Measurements from ENCODE around the gene PRM2.

PRM2 gene

DNA sequence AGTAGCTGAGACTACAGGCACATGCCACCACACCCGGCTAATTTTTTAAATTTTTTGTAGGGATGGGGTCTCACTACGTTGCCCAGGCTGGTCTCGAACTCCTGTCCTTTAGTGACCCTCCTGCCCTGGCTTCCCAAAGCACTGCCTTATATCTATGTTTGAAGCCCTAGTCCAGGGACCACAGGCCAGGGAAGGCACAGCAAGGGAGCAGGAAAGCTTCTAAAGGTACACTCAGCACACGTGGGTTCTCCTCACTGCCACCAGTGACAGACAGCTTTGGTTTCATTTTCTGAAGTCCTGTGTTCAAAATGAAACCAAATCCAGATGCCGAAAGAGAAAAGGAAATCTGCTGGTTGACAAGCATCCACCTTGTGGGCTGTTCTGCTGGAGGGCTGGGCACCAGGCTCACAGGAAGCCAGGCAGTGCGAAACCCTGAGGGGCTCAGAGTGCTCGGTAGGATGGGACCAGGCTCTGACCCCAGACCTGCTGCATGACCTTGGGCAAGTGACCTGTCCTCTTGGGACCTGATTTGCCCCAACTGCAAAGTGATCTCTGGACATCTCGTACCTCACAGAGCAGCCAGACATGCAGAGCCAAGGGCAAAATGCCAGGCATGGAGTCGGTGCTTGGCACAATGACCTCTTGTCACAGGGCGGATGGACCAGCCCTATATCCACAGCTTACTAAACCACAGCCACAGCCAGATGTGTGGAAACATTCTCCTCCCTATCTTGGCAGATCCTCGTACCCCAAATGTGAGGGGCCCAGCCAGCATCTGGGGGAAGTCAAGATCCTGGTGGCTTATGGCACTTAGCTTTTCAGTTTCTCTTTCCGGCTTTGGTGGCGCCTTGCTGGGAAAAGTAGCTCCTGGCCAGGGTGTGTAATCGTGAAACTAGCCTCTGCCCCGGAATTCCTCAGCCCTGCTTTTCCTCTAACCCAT, 17.5 kb downstream of the PRM2 start:
- DNase-seq = no peak

DNA sequence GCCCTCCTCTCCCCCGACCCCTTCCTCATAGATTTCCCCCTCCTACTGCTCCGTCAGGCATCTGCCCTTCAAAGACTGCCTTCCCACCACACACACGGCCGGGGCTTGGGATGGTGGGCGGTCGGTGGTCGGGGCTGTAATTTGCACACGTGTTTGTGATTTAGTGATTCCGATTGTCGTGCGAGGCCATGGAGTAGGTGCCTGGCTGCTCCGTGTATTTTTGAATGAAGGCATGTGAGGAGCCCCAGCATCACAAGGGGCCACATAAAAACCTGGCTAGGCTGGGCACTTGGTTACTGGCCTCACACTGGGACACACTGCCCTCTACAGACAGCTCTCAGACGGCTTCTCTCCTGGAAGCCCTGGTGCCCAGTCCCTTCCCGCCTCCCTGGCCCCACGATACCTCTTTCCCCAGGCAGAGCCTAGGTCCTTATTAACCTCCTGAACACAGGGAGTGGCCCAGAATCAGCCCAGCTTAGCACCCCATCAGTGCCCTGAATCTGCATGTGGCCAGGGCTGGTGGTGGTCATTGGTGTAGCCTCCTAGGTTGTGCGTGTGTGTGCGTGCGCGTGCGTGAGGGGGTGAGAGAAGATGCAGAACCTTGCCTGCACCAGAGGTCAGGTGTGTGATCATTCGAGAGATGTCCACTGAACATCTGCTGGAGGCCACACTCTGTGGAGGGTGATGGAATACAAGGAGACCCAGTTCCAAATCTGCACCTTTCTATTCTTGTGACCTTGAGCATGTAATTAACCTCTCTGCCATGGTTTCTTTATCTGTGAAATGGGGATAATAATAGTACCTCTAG, 18.9 kb downstream of the PRM2 start:
- peak; percentile 46 to 52 for DNase-seq

- no peak for DNase-seq
These were observed 19.6 kb downstream of the PRM2 start for GRCh38 chr16:11256661-11257130.

- peak; percentile 81 to 84 for DNase-seq
These were observed 20.3 kb downstream of the PRM2 start, which contains the start of gene SOCS1 for GRCh38 chr16:11255737-11256660. Gene SOCS1, minus strand, starts transcription at chr16:11256204. Its CDS starts 726 bp downstream, at chr16:11255478.

DNA sequence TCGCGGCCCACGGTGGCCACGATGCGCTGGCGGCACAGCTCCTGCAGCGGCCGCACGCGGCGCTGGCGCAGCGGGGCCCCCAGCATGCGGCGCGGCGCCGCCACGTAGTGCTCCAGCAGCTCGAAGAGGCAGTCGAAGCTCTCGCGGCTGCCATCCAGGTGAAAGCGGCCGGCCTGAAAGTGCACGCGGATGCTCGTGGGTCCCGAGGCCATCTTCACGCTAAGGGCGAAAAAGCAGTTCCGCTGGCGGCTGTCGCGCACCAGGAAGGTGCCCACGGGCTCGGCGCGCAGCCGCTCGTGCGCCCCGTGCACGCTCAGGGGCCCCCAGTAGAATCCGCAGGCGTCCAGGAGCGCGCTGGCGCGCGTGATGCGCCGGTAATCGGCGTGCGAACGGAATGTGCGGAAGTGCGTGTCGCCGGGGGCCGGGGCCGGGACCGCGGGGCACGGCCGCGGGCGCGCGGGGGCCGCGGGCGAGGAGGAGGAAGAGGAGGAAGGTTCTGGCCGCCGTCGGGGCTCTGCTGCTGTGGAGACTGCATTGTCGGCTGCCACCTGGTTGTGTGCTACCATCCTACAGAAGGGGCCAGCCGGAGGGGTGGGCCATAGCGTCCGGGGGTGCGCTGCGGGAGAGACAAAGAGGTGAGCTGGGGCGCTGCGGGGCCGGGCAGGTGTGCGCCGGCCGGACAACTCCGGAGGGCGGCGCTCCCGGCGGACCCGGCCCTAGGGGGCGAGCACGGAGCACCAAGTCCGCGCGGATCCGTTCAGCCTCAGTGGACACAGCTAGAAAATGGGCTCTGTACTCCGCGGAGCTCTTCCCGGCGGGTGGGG, 21.2 kb downstream of the PRM2 start:
- peak; percentile 52 to 53 for DNase-seq

GRCh38 chr16:11253995-11254912, 22.0 kb downstream of the PRM2 start:
- no peak for DNase-seq

- DNase-seq = peak; percentile 36 to 42
These were observed 23.0 kb downstream of the PRM2 start for GRCh38 chr16:11253009-11253994.

DNA sequence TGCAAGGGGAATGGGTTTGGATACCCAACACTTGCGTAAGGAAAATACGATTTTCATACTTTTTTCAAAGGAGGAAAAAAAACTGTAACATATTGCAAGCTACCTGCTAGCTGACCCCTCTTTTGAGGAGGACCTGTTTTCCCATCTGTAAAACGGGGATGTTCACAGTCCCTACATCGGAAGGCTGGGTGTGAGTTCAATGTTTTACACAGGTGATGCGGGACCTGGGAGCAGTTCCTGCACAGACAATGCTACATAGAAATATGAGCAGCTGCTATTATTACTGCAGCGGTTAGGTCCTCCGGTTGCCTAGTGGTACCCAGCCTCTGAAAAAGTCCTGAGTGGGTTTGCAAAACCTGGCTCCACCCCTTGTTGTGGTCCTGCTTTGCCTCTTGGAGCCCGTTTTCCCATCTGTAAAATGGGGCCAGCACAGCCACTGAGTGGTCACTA, 23.8 kb downstream of the PRM2 start:
- no peak for DNase-seq

GRCh38 chr16:11251525-11252481, 24.5 kb downstream of the PRM2 start:
- DNase-seq = peak; percentile 80

DNA sequence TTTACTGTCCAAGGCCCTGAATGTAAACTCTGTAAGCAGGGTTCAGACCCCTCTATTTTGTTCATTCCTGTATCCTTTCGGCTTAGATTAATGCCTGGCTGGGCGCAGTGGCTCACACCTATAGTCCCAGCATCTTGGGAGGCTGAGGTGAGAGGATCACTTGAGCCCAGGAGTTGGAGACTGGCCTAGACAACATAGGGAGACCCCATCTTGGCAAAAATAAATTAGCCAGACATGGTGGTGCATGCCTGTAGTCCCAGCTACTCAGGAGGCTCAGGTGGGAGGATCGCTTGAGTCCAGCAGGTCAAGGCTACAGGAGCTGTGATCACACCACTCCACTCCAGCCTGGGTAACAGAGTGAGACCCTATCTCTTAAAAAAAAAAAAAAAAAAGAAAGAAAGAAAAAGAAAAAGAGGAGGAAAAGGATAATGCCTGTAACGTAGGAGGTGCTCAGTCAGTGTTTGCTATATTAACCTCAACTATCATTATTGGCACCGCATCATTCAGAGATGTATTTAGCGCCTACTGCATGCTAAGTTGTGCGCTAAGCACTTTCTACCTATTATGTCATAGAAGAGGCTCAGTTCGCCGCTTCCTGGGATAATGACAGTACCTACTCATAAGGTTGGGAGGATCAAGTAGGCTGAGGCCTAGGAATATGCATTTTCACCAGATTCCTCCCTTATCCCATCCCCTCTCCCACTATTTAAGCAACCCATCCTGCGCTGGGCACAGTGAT, 25.3 kb downstream of the PRM2 start:
- DNase-seq = no peak

DNA sequence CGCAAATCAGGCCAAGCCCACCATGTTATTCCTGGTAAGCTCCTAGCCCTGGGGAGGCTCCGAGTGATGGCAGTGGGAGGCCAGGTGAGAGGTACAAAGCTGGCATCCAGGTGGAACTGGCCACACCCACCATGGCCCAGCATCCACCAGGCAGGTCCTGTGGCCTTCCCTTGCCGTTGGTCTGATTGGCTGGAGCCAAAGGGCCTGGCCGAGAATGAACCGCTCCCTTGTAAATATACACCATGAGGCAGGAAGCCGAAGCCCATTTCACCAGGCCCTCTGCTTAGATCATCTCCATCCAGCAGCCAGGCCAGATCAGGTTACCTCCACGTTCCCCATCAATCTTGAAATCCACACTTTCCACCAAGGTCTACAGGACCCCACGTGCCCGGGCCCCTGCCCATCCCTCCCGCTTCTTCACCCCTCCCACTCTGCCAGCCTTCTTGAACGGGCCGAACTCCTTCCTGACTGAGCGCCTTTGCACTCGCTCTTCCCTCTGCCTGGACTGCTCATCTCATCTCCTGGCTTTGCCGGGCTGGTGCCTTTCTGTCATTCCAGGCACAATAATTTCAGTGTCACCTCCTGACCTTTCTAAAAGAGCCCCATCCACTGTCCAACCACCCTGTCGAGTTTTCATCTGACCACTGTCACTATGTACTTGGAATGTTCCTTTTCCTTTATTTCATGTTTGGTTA, 26.0 kb downstream of the PRM2 start:
- DNase-seq = no peak

DNA sequence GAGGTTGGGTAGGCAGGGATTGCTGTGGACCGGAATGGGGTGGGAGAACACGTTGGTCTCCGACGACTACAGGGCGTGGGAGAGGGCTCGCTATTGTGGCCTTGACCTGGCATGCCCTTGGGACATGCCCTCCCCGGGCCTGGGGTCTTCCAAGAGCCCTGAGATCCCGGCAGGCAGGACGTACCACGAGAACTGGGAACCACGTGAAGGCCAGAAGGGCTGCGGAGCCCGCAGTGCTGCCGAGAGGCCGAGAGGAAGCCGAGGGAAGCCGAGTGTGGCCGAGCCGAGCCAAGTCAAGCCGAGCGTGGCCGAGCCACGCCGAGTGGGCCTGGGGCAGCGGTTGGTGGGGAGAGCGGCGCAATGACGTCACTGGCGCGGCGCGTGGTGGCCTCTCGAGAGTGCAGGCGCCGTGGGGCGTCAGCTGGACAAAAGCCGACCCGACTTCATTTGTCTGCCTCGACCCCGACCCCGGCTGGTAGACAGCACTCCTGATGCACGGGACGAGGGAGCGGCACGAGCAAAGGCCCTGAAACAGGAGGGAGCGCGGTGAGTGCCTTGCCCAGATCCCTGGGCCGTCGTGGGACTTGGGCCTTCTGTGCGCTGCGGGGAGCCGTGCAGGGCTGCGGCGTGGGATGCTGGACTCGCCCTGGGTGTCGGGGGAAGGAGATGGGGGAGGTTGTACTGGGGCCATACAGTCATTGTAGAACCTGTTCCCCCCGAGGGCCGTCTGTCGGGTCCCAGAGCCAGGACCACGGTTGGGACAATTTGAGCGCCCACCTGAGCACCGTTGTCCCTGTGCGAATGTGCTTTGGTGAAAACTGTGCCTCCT, 26.8 kb downstream of the PRM2 start:
- DNase-seq = no peak

GRCh38 chr16:11248133-11248532, 28.1 kb downstream of the PRM2 start:
- DNase-seq = no peak

- no peak for DNase-seq
These were observed 30.3 kb downstream of the PRM2 start for GRCh38 chr16:11245988-11246387.

DNA sequence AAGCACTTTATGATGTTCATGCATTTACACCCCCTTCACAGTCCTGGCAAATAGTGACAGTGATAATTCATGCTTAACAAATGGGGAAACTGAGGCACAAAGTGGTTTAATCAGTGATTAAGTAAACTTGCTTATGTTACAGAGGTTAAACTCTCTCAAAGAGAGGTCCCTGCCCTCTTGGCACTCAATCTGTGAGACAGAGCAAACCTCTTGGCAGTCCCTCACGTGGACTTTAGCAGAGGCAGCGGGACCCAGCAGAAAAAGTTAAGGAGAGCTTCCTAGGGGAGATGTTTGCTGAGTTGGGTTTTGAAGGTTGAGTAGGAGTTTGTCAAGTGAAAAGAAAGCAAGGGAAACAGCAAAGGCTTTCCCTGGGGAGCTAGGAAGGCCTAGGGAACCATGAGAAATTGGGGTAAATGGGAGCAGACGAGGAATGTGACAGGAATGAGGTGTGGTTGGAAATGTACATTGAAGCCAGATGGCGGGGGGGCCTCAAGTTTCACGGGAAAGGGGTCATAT, 31.0 kb downstream of the PRM2 start:
- DNase-seq = no peak
